ENCODE data around the gene NLRP1. TPM values are rescaled to one million over a fixed set of nuclear protein-coding genes. Genes with fewer than 3 reads are reported as not detected.

The NLRP1 gene
- total RNA-seq, result 100 to 1,000 TPM; 102 to 104 TPM

DNA sequence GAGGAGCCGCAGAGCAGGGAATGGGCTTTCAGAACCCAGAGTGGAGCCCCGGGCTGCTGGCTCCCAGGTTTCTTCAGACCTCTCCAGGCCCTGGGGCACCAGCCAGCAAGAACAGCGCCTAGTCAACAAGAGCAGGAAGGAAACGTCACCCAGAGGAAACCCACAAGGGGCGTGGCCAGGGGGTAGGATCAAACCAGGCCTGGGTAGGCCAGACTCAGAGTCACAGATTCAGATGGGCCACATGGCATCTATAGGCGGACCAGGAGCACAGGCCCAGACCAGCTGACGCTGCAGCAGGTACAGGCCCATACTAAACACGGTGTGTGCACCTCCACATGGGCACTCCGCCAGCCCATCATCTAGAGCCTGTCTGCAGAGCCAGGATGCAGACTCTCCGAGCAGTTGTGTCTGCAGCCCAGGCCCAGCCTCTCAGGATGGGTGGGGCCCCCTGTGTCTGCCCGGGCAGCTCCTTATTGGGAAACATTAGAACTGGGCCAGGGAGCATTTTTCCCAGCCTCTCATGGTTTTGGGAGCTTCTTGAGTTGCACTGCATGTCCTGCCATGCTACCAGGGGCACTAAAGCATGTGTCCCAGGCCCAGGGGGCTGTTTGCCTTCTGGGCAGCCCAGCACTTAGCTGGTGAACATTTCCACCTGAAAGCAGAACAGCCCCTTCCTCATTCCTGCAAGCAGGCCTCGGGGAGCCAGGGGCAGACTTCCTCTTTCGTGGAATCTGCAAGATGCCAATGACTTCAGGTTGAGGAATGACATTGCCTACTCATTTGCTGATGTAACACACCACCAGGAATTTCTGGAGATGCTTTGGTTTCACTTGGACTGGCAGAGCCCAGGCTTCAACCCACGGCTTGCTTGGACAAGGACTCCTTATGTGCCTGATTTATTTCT, at the start of gene NLRP1:
TSS of gene NLRP1 (minus strand) at position 127 of the 904 bp plus-strand sequence. CDS start 552 bp downstream, outside the sequence.
- ChIA-PET POLR2A (interaction anchor here (0.6 to 2.0 kb wide), 7 partner anchors 15 to 857 kb away, joined by 3 to 26 read pairs (median 3); partner anchors contain the start of genes DERL2, MIS12 and NUP88), CTCF (interaction anchor here (1.3 to 1.5 kb wide), 3 partner anchors 9 to 850 kb away, joined by 3 to 5 read pairs (median 3); partner anchors contain the start of gene AIPL1)
- peak; percentile 97 for DNase-seq
- Mint-ChIP-seq H3K4me3 (peak within 1 kb of the TSS; percentile 98), H3K9me3 (peaks cover 1% of the 10 kb centered on the region), H3K36me3 (ENCODE audit: low read depth) (peaks cover 46% of the 10 kb centered on the region), H3K27ac (peak within 1 kb of the TSS; percentile 96), H3K4me1 (peaks cover 73% of the 10 kb centered on the region), H3K27me3 (peaks cover 6% of the 10 kb centered on the region)

DNA sequence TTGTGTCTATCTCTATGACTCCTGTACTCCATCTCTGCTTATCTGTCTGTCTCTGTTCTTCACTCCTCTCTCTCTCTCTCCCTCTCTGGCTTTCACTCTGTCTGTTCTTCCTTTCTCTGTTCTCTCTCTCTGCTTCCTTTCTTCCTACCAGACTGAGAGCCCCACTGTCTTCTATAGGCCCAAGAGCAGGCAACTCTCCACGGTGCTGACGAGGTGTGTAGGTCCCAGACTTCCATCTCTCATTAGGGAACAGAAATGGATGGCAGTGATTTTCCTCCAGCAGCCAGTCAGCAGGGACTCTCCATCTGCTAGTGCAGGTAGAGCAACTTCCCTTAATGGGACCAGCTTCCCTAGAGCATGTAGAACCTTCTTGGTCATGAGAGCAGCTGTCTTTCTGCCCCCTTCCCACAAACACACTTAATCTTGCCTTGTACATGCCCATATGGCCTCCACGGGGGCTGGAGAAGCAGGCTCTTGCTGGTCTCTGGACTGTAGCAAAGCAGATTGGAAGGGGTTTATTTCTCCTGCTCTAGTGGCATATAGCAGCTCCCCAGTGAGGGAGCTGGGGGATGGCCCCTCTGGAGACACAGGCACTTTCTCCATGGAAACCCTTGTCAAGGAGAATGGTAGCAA, 47.8 kb upstream of the NLRP1 start:
- Mint-ChIP-seq H3K27ac (no peak overlapping the region), H3K4me3 (no peak overlapping the region), H3K27me3 (peaks cover 33% of the 10 kb centered on the region), H3K9me3 (no peaks in the 10 kb centered on the region), H3K36me3 (ENCODE audit: low read depth) (no peaks in the 10 kb centered on the region), H3K4me1 (no peaks in the 10 kb centered on the region)
- CTCF ChIA-PET, result interaction anchor here (0.6 kb wide), 1 partner anchor 83 kb away, joined by 3 read pairs; no protein-coding TSS in a partner anchor
- DNase-seq, result no peak
- POLR2A ChIA-PET, result no interaction called here

DNA sequence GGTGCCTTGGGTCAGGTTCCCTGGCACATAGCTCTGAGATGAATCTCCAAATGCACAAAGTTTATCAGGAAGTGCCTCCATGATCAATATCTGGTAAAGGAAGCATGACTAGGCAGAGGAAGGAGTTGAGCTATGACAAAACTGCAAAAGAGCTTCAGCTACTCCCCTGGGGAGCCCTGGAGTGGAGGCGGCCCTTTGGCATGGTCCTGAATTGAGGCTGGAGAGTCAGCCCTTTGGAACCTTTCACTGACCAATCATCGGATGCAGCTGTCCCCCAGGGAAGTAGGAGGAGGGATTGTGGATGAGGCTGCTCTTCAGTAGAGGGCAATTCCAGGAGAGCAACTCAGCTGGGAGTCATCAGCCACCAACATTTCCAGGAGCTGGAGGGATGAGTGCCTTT, 46.1 kb upstream of the NLRP1 start:
- no peak overlapping the region for H3K27ac Mint-ChIP-seq
- H3K9me3 Mint-ChIP-seq, result no peaks in the 10 kb centered on the region
- no peaks in the 10 kb centered on the region for H3K4me1 Mint-ChIP-seq
- no peak for DNase-seq
- no peak overlapping the region for H3K4me3 Mint-ChIP-seq
- no peaks in the 10 kb centered on the region for H3K36me3 Mint-ChIP-seq (ENCODE audit: low read depth)
- POLR2A ChIA-PET, result interaction anchor here (0.9 to 1.0 kb wide), 2 partner anchors 20 to 783 kb away, joined by 3 read pairs; no protein-coding TSS in a partner anchor
- CTCF ChIA-PET, result no interaction called here
- H3K27me3 Mint-ChIP-seq, result peaks cover 36% of the 10 kb centered on the region

DNA sequence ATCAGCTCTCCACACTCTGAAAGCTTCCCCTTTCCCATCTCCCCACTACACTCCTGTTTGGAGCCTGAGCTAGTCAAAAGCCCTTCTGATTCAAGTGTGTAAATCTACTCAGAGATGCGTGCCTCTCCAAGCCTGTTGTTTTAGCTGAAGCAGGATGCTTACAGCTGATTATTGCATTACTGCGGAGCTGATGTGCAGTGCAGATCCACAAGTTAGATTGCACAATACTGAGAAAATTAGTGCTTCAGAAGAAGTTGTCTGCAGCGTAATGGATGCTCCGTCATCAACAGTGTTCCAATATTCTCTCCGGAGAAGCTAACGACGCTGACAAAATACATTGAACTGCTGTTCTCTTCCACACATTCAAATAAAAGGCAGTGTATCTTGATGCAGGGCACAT, 44.8 kb upstream of the NLRP1 start:
- Mint-ChIP-seq H3K4me1 (no peaks in the 10 kb centered on the region), H3K36me3 (ENCODE audit: low read depth) (no peaks in the 10 kb centered on the region), H3K4me3 (no peak overlapping the region), H3K27me3 (peaks cover 36% of the 10 kb centered on the region), H3K9me3 (no peaks in the 10 kb centered on the region), H3K27ac (no peak overlapping the region)
- POLR2A ChIA-PET, result no interaction called here
- CTCF ChIA-PET, result interaction anchor here (1.4 kb wide), 1 partner anchor 9 kb away, joined by 3 read pairs; no protein-coding TSS in a partner anchor
- no peak for DNase-seq

GRCh38 chr17:5628262-5628661, 44.0 kb upstream of the NLRP1 start:
- Mint-ChIP-seq H3K9me3 (no peaks in the 10 kb centered on the region), H3K27ac (no peak overlapping the region), H3K27me3 (peaks cover 36% of the 10 kb centered on the region), H3K36me3 (ENCODE audit: low read depth) (no peaks in the 10 kb centered on the region), H3K4me1 (no peaks in the 10 kb centered on the region), H3K4me3 (no peak overlapping the region)
- ChIA-PET POLR2A (no interaction called here), CTCF (interaction anchor here (1.4 kb wide), 1 partner anchor 10 kb away, joined by 3 read pairs; no protein-coding TSS in a partner anchor)
- DNase-seq, result no peak

- H3K27me3 Mint-ChIP-seq, result peaks cover 25% of the 10 kb centered on the region
- ChIA-PET CTCF (no interaction called here), POLR2A (no interaction called here)
- H3K36me3 Mint-ChIP-seq (ENCODE audit: low read depth), result no peaks in the 10 kb centered on the region
- no peak overlapping the region for H3K4me3 Mint-ChIP-seq
- no peaks in the 10 kb centered on the region for H3K4me1 Mint-ChIP-seq
- no peak overlapping the region for H3K27ac Mint-ChIP-seq
- DNase-seq, result no peak
- no peaks in the 10 kb centered on the region for H3K9me3 Mint-ChIP-seq
These were observed 39.9 kb upstream of the NLRP1 start for GRCh38 chr17:5624211-5624610.

DNA sequence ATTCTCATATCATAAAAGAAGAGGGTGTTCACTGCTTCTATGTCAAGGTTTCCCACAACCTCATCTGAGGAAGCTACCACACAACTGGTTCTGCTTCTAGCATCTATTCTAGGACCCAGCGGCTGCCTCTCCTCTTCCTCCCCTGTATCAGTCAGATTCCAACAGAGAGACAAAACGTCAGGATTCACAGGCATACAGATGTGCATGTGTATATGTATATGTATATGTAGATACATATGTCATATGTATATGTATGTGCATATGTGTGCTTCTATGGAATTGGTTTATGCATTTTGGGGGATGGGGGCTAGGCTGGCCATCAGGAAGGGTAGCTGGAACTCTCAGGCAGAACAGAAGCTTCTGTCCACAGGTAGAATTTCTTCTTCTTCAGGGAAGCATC, 37.4 kb upstream of the NLRP1 start:
- Mint-ChIP-seq H3K36me3 (ENCODE audit: low read depth) (no peaks in the 10 kb centered on the region), H3K27ac (no peak overlapping the region), H3K4me1 (no peaks in the 10 kb centered on the region), H3K9me3 (no peaks in the 10 kb centered on the region), H3K27me3 (peaks cover 26% of the 10 kb centered on the region), H3K4me3 (no peak overlapping the region)
- DNase-seq, result no peak
- ChIA-PET CTCF (no interaction called here), POLR2A (no interaction called here)

GRCh38 chr17:5621026-5621425, 36.7 kb upstream of the NLRP1 start:
- Mint-ChIP-seq H3K4me1 (no peaks in the 10 kb centered on the region), H3K9me3 (no peaks in the 10 kb centered on the region), H3K27ac (no peak overlapping the region), H3K36me3 (ENCODE audit: low read depth) (no peaks in the 10 kb centered on the region), H3K27me3 (peaks cover 19% of the 10 kb centered on the region), H3K4me3 (no peak overlapping the region)
- ChIA-PET CTCF (no interaction called here), POLR2A (no interaction called here)
- DNase-seq, result no peak

DNA sequence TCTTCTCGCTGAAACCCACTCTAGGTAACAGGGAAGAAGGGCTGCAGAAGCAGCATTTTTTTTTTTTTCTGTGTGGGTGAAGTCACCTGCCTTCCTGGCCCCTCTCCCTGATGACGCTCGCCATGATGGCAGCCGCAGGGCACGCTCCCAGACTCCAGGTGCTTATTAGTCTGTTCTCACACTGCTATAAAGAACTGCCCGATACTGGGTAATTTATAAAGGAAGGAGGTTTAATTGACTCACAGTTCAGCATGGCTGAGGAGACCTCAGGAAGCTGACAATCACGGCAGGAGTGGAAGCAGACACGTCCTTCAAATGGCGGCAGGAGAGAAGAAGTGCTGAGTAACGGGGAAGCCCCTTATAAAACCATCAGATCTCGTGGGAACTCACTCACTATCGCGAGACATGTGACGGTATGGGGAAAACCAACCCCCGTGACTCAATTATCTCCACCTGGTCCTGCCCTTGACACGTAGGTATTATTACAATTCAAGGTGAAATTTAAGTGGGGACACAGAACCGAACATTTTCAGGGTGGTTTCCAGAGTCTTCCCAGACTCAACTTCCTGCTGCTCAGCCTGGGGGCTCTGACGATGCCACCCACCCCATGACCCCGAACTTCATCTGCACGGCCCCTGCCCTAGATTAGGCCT, 34.9 kb upstream of the NLRP1 start:
- Mint-ChIP-seq H3K4me3 (no peak overlapping the region), H3K4me1 (no peaks in the 10 kb centered on the region), H3K36me3 (ENCODE audit: low read depth) (no peaks in the 10 kb centered on the region), H3K27ac (no peak overlapping the region), H3K27me3 (peaks cover 18% of the 10 kb centered on the region), H3K9me3 (no peaks in the 10 kb centered on the region)
- ChIA-PET CTCF (no interaction called here), POLR2A (no interaction called here)
- DNase-seq, result no peak

DNA sequence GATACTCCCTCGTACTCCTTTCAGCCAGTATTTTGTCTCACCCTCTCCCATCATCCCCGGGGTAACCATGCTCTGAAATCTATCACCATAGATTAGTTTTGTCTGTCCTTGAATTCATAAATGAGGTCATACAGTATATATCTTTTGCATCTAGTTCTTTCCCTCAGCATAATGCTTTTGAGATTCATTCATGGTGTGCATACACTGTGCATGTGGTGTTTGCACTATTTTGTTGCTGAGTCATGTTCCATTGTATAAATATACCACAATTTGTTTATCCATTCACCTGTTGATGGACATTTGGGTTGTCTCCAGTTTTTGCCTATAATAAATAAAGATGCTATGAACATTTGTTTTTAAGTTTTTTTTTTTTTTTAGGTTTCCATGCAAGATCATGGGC, 34.2 kb upstream of the NLRP1 start:
- H3K36me3 Mint-ChIP-seq (ENCODE audit: low read depth), result no peaks in the 10 kb centered on the region
- no peaks in the 10 kb centered on the region for H3K4me1 Mint-ChIP-seq
- no peaks in the 10 kb centered on the region for H3K9me3 Mint-ChIP-seq
- ChIA-PET CTCF (no interaction called here), POLR2A (no interaction called here)
- H3K27ac Mint-ChIP-seq, result no peak overlapping the region
- DNase-seq, result no peak
- H3K4me3 Mint-ChIP-seq, result no peak overlapping the region
- peaks cover 18% of the 10 kb centered on the region for H3K27me3 Mint-ChIP-seq

DNA sequence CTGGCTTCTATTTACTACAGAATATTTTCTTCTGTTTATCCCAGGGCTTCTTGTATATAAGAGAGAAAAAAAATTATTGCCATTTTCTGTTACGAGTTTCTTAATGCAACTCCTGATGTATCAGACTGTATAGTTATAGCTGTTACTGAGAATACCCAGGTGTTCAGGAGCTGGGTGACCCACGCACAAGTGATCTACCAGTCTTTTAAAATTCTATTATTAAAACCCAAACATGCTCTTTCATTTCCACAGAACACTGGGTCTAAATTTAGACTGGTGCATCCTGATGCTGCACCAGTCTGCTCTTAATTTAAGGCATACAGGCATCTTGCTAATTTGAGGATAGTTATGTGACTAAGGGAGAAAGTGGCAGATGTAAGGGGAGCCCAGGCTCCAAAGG, 31.2 kb upstream of the NLRP1 start:
- peaks cover 15% of the 10 kb centered on the region for H3K4me1 Mint-ChIP-seq
- ChIA-PET POLR2A (no interaction called here), CTCF (no interaction called here)
- H3K4me3 Mint-ChIP-seq, result no peak overlapping the region
- H3K36me3 Mint-ChIP-seq (ENCODE audit: low read depth), result no peaks in the 10 kb centered on the region
- H3K27ac Mint-ChIP-seq, result no peak overlapping the region
- no peak for DNase-seq
- H3K9me3 Mint-ChIP-seq, result no peaks in the 10 kb centered on the region
- peaks cover 14% of the 10 kb centered on the region for H3K27me3 Mint-ChIP-seq

DNA sequence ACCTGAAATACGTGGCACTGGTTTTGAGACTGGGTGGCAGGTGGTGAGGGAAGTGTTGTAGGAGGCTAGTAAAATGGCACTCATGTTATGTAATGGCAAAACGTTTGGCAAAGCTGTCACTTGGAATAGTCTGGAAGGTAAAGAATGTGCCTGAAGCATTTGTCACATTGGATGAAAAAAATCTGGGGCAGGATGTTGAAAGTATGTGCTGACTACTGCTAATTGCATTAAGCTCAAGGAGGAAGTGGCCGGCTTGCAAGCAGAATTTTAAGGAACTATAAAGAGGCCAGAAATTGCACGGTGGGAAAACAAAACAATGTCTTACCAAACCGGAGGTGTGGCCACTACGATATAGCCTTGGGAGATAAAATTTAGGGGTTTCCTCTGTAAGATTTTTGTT, 26.6 kb upstream of the NLRP1 start:
- Mint-ChIP-seq H3K4me1 (peaks cover 20% of the 10 kb centered on the region), H3K27ac (no peak overlapping the region), H3K27me3 (peaks cover 16% of the 10 kb centered on the region), H3K9me3 (no peaks in the 10 kb centered on the region), H3K4me3 (no peak overlapping the region), H3K36me3 (ENCODE audit: low read depth) (no peaks in the 10 kb centered on the region)
- ChIA-PET POLR2A (no interaction called here), CTCF (no interaction called here)
- no peak for DNase-seq

DNA sequence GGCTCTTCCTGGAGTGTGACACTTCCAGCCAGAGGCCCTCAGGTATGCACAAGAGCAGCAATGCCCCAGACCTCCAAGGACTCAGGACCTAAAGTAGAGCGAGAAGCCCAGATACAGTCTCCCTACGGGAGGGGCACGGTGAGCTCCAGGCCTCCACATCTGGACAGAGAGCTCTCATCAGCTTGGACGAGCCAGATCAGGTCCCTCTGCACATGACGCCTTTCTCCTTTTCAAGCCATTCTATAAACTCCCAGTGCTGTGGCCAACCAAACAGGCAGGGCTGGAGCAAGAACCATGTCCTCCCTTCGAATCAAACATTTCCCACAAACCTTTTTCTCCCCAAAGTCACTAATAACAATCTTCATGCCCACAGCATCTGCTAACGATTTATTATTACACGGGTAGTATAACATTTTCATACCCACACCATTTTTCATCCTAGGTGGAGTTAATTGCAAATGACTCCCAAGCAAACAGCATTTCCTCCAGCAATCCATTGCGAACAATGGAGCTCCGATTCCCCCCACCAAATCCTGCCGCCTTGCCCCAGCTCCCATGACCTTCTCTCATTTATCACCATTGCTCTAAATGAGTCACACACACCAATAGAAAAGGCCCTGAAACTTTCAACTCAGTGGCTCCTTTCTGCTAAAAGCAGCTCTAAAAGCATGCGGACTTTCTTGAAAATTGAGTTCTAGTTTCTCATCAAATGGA, 24.2 kb upstream of the NLRP1 start:
- Mint-ChIP-seq H3K9me3 (no peaks in the 10 kb centered on the region), H3K36me3 (ENCODE audit: low read depth) (no peaks in the 10 kb centered on the region), H3K4me3 (no peak overlapping the region), H3K4me1 (peaks cover 20% of the 10 kb centered on the region), H3K27ac (no peak overlapping the region), H3K27me3 (peaks cover 20% of the 10 kb centered on the region)
- POLR2A ChIA-PET, result no interaction called here
- CTCF ChIA-PET, result interaction anchor here (1.1 kb wide), 1 partner anchor 52 kb away, joined by 5 read pairs; no protein-coding TSS in a partner anchor
- no peak for DNase-seq
